Esophagus squamous epithelium (tissue), 4 donors: ENCODE results near the gene GDPD1.

Experiments
- CTCF ChIP-seq, 6 experiments: fragments of 450-650 bp in 4 of 6; fragments of 200-600 bp in 2 of 6; sonication (generic) in 2 of 6; IDR thresholded peaks; one replicate each; pipeline ENCODE4 v1.5.1; 2016 to 2019; ENCODE audit warnings: antibody characterized with exemption in 6 of 6, mild to moderate bottlenecking in 4 of 6, moderate library complexity in 4 of 6
- POLR2A ChIP-seq, 4 donors: fragments of 450-650 bp; IDR thresholded peaks; one replicate each; pipeline ENCODE4 v1.6.1; 2017; ENCODE audit warnings: antibody characterized with exemption in 4 of 4, mild to moderate bottlenecking in 4 of 4, moderate library complexity in 3 of 4

- TF ChIP-seq POLR2A (IDR thresholded peaks at IDR 0.05), result no peak
- no peak for TF ChIP-seq CTCF (IDR thresholded peaks at IDR 0.05)
Measured at GRCh38 chr17:59257101-59257500, 36.8 kb downstream of the GDPD1 start.
